Measurements from ENCODE around the gene PARD3B. TPM values are rescaled to one million over a fixed set of nuclear protein-coding genes. Genes with fewer than 3 reads are reported as not detected.

The PARD3B gene
- polyA plus RNA-seq, 3 donors, result not detected

DNA sequence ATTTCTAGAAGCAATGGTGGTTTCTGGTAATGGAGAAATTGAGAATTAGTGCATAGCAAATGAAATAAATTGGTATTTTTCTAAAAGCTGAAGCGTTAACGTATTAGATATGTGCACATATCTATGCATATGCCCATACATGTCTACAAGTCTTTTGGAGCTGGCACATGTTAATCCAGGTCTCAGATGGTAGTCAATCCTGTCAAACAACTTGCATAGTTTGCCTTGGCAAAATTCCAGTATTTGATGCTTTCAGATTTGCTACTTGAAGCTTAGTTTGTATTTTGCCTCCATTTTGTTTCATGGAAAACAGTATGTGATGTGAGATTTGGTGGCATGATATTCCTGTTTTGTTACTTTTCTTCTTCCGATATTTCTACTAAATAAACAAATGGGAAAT is 304.6 kb downstream of the PARD3B start:
- Mint-ChIP-seq H3K4me3 (no peak overlapping the region), H3K27ac (no peak overlapping the region), H3K9me3 (peaks cover 0 to 5% (median 0%) of the 10 kb centered on the region in 7 donors), H3K36me3 (no peaks in the 10 kb centered on the region), H3K4me1 (no peaks in the 10 kb centered on the region), H3K27me3 (ENCODE audit: low read depth in 3 of 3) (no peaks in the 10 kb centered on the region)
- WGBS (ENCODE audit: insufficient coverage), result no CpG with 5 or more reads among the region's 3 CpGs
- Histone ChIP-seq H3K4me1 (ENCODE audit: control insufficient read depth in 1 of 2, insufficient read depth in 2 of 2, low read length in 2 of 2) (no peaks in the 10 kb centered on the region), H3K4me2 (replicated peaks; ENCODE audit: extremely low read depth, low read length, poor library complexity, severe bottlenecking) (no peak overlapping the region), H3K9ac (ENCODE audit: insufficient read depth, low read length, poor library complexity, severe bottlenecking) (no peak overlapping the region), H2AFZ (ENCODE audit: insufficient read depth, low read depth, low read length, poor library complexity, severe bottlenecking) (no peak overlapping the region), H3K4me3 (replicated peaks in 1 of 3; ENCODE audit: low read depth in 2 of 3, low read length in 3 of 3) (no peak overlapping the region), H3K27me3 (ENCODE audit: control insufficient read depth in 2 of 2, insufficient read depth in 2 of 2, low read length in 2 of 2) (no peaks in the 10 kb centered on the region), H3K36me3 (replicated peaks in 1 of 2; ENCODE audit: control insufficient read depth in 1 of 2, insufficient read depth in 2 of 2, low read length in 2 of 2) (no peaks in the 10 kb centered on the region), H3K27ac (ENCODE audit: low read depth in 1 of 2, low read length in 2 of 2) (no peak overlapping the region), H4K20me1 (ENCODE audit: insufficient read depth, low read length) (no peaks in the 10 kb centered on the region), H3K9me3 (replicated peaks in 1 of 2; ENCODE audit: control insufficient read depth in 1 of 2, insufficient read depth in 1 of 2, low read length in 2 of 2) (no peaks in the 10 kb centered on the region), H3K79me2 (ENCODE audit: insufficient read depth, low read length) (no peaks in the 10 kb centered on the region)
- intact Hi-C loops (cut with micrococcal nuclease), result no loop called here
- TF ChIP-seq, protein P1, sequence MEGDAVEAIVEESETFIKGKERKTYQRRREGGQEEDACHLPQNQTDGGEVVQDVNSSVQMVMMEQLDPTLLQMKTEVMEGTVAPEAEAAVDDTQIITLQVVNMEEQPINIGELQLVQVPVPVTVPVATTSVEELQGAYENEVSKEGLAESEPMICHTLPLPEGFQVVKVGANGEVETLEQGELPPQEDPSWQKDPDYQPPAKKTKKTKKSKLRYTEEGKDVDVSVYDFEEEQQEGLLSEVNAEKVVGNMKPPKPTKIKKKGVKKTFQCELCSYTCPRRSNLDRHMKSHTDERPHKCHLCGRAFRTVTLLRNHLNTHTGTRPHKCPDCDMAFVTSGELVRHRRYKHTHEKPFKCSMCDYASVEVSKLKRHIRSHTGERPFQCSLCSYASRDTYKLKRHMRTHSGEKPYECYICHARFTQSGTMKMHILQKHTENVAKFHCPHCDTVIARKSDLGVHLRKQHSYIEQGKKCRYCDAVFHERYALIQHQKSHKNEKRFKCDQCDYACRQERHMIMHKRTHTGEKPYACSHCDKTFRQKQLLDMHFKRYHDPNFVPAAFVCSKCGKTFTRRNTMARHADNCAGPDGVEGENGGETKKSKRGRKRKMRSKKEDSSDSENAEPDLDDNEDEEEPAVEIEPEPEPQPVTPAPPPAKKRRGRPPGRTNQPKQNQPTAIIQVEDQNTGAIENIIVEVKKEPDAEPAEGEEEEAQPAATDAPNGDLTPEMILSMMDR (IDR thresholded peaks at IDR 0.05), result no peak
- DNase-seq, result no peak

DNA sequence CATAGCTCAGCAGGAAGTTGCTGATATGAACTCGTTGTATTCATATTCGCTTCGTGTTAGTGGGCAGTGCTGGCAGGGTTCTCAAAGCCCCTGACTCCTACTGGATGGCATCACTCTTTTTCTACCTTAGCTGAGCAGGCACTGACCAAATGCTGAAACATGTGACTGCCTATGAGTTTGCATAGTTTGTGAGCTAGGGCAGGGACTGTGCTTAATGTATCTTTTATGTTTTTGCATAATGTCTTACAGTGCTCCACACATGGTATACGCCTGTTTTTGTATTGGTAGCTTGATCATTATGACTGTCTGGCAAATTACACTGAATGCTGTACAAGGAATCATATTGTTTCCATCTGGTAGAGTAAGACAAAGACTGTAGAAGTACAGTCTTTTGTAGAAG is 305.3 kb downstream of the PARD3B start:
- H3K4me3 Mint-ChIP-seq, result no peak overlapping the region
- Histone ChIP-seq H4K20me1 (ENCODE audit: insufficient read depth, low read length) (no peaks in the 10 kb centered on the region), H3K36me3 (replicated peaks in 1 of 2; ENCODE audit: control insufficient read depth in 1 of 2, insufficient read depth in 2 of 2, low read length in 2 of 2) (no peaks in the 10 kb centered on the region), H3K79me2 (ENCODE audit: insufficient read depth, low read length) (no peaks in the 10 kb centered on the region), H3K27ac (ENCODE audit: low read depth in 1 of 2, low read length in 2 of 2) (no peak overlapping the region), H3K4me1 (ENCODE audit: control insufficient read depth in 1 of 2, insufficient read depth in 2 of 2, low read length in 2 of 2) (no peaks in the 10 kb centered on the region), H2AFZ (ENCODE audit: insufficient read depth, low read depth, low read length, poor library complexity, severe bottlenecking) (no peak overlapping the region), H3K9ac (ENCODE audit: insufficient read depth, low read length, poor library complexity, severe bottlenecking) (no peak overlapping the region), H3K4me2 (replicated peaks; ENCODE audit: extremely low read depth, low read length, poor library complexity, severe bottlenecking) (no peak overlapping the region), H3K4me3 (replicated peaks in 1 of 3; ENCODE audit: low read depth in 2 of 3, low read length in 3 of 3) (no peak overlapping the region), H3K9me3 (replicated peaks in 1 of 2; ENCODE audit: control insufficient read depth in 1 of 2, insufficient read depth in 1 of 2, low read length in 2 of 2) (no peaks in the 10 kb centered on the region), H3K27me3 (ENCODE audit: control insufficient read depth in 2 of 2, insufficient read depth in 2 of 2, low read length in 2 of 2) (no peaks in the 10 kb centered on the region)
- H3K9me3 Mint-ChIP-seq, result peaks cover 0 to 8% (median 2%) of the 10 kb centered on the region in 7 donors
- no peaks in the 10 kb centered on the region for H3K27me3 Mint-ChIP-seq (ENCODE audit: low read depth in 3 of 3)
- WGBS (ENCODE audit: insufficient coverage), result 100% methylated on average over 3 of the region's 4 CpGs
- TF ChIP-seq, protein P1 (IDR thresholded peaks at IDR 0.05), result no peak
- no peak overlapping the region for H3K27ac Mint-ChIP-seq
- DNase-seq, result no peak
- intact Hi-C loops (cut with micrococcal nuclease), result no loop called here
- H3K36me3 Mint-ChIP-seq, result no peaks in the 10 kb centered on the region
- H3K4me1 Mint-ChIP-seq, result no peaks in the 10 kb centered on the region

All from CD14-positive monocyte (primary cell).